Activated CD8-positive, alpha-beta T cell treated with anti-CD3 and anti-CD28 coated beads for 36 hours (primary cell): ENCODE measurements around the gene ADAM33. TPM values are rescaled to one million over a fixed set of nuclear protein-coding genes. Genes with fewer than 3 reads are reported as not detected.
A peak's percentile ranks its signal among the peaks of the same experiment; 100 is the strongest.

Experiments used
- ATAC-seq: fragments of 200-7000 bp; cut with Tn5 transposase; one replicate; pipeline ENCODE4 v1.10.0; 2021; ENCODE audit warnings: mild to moderate bottlenecking, moderate library complexity
- CTCF ChIA-PET: fragments of 350-600 bp; sonication (Branson Sonifier 250); formaldehyde crosslinking; loops from one replicate; lab custom pipeline; 2021; ENCODE audit warnings: antibody characterized with exemption; lab: Charles Lee
- POLR2A ChIA-PET: fragments of 350-600 bp; sonication (Branson Sonifier 250); formaldehyde crosslinking; loops from one replicate; lab custom pipeline; 2021; ENCODE audit warnings: antibody characterized with exemption; lab: Charles Lee
- DNase-seq: peaks from one replicate; pipeline ENCODE4 v3.0.0-alpha.2; 2020
- H3K27ac Mint-ChIP-seq: one replicate; pipeline ENCODE4 v1.8.0; 2021; ENCODE audit warnings: mild to moderate bottlenecking, mixed read lengths
- H3K27me3 Mint-ChIP-seq: one replicate; pipeline ENCODE4 v1.8.0; 2021; ENCODE audit warnings: mixed read lengths
- H3K36me3 Mint-ChIP-seq: one replicate; pipeline ENCODE4 v1.8.0; 2021; ENCODE audit warnings: low read depth, mixed read lengths
- H3K4me1 Mint-ChIP-seq: one replicate; pipeline ENCODE4 v1.8.0; 2021; ENCODE audit warnings: low read depth, mixed read lengths
- H3K4me3 Mint-ChIP-seq: one replicate; pipeline ENCODE4 v1.8.0; 2021; ENCODE audit warnings: mild to moderate bottlenecking, moderate library complexity, mixed read lengths
- H3K9me3 Mint-ChIP-seq: one replicate; pipeline ENCODE4 v1.8.0; 2021; ENCODE audit warnings: mixed read lengths
- intact Hi-C: fragments of 100-400 bp; cut with micrococcal nuclease; formaldehyde crosslinking; loops from one replicate; pipeline ENCODE4 v1.10.0; 2022
- total RNA-seq, 2 experiments: library from RNA; stranded (reverse); gene quantifications; one replicate each; pipeline ENCODE4 v1.2.3, GENCODE V29; 2021
- TF ChIP-seq, protein P1 (sequence below): fragments of 200-600 bp; IDR thresholded peaks from one replicate; pipeline ENCODE4 v1.8.0; 2022; ENCODE audit warnings: antibody characterized with exemption, mild to moderate bottlenecking

The ADAM33 gene
- total RNA-seq, 2 experiments from 2014 or later: not detected

- H3K36me3 Mint-ChIP-seq: no peaks in the 10 kb centered on the region
- TF ChIP-seq, protein P1, sequence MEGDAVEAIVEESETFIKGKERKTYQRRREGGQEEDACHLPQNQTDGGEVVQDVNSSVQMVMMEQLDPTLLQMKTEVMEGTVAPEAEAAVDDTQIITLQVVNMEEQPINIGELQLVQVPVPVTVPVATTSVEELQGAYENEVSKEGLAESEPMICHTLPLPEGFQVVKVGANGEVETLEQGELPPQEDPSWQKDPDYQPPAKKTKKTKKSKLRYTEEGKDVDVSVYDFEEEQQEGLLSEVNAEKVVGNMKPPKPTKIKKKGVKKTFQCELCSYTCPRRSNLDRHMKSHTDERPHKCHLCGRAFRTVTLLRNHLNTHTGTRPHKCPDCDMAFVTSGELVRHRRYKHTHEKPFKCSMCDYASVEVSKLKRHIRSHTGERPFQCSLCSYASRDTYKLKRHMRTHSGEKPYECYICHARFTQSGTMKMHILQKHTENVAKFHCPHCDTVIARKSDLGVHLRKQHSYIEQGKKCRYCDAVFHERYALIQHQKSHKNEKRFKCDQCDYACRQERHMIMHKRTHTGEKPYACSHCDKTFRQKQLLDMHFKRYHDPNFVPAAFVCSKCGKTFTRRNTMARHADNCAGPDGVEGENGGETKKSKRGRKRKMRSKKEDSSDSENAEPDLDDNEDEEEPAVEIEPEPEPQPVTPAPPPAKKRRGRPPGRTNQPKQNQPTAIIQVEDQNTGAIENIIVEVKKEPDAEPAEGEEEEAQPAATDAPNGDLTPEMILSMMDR: no peak
- ChIA-PET CTCF (interaction anchor here (1.0 to 1.4 kb wide), 2 partner anchors 39 to 50 kb away, joined by 3 read pairs; no protein-coding TSS in a partner anchor), POLR2A (interaction anchor here (0.7 to 0.9 kb wide), 2 partner anchors 11 to 205 kb away, joined by 3 read pairs; no protein-coding TSS in a partner anchor)
- peaks cover 40% of the 10 kb centered on the region for H3K27me3 Mint-ChIP-seq
- H3K9me3 Mint-ChIP-seq: no peaks in the 10 kb centered on the region
- ATAC-seq: no peak
- no peak for DNase-seq
- H3K4me1 Mint-ChIP-seq: peaks cover 23% of the 10 kb centered on the region
- H3K27ac Mint-ChIP-seq: no peak overlapping the region
- H3K4me3 Mint-ChIP-seq: no peak overlapping the region
- intact Hi-C loops: no loop called here
Measured at GRCh38 chr20:3661060-3661813, 20.6 kb downstream of the ADAM33 start.

DNA sequence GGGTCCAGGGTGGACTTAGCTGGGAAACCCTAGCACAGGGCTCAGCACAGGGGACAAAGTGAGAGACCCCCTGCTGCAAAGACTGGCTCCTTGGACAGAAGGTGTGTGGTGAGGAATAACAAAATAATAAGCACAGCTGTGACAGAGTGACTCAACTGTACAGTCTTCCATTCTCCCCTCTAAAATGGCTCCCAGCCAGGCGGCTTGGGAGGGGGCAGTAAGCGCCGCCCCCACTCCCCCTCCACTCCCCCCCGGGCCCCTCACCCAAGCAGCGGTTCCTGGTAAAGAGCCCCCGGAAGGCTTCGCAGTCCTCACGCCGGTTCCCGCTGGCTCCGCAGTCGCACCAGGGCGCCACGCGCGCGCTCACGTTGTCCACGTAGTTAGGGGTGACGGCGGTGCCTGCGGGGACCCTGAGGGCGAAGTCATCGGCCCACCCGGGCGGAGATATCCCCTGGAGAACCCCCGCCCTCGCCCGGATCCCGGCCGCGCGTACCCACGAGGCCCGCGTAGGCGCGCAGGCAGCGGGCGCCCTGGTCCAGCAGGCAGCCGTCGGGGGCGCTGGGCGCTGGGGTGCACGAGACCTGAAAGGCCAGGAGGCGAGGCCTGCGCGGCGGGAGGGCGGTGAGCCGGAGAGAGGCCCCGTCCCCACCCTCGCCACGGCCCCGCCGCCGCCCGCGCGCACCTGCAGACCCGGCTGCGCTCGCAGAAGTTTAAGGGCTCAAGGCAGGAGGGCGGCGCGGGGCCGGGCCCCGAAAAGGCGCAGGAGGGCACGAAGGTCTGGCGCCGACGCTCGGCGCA, 21.3 kb downstream of the ADAM33 start:
- no peak for DNase-seq
- ChIA-PET CTCF (interaction anchor here (0.8 to 1.4 kb wide), 2 partner anchors 50 to 194 kb away, joined by 3 read pairs; no protein-coding TSS in a partner anchor), POLR2A (no interaction called here)
- peaks cover 40% of the 10 kb centered on the region for H3K27me3 Mint-ChIP-seq
- H3K36me3 Mint-ChIP-seq: no peaks in the 10 kb centered on the region
- H3K27ac Mint-ChIP-seq: no peak overlapping the region
- H3K4me1 Mint-ChIP-seq: peaks cover 15% of the 10 kb centered on the region
- H3K9me3 Mint-ChIP-seq: no peaks in the 10 kb centered on the region
- TF ChIP-seq, protein P1: no peak
- ATAC-seq: no peak
- no peak overlapping the region for H3K4me3 Mint-ChIP-seq
- intact Hi-C loops: no loop called here

DNA sequence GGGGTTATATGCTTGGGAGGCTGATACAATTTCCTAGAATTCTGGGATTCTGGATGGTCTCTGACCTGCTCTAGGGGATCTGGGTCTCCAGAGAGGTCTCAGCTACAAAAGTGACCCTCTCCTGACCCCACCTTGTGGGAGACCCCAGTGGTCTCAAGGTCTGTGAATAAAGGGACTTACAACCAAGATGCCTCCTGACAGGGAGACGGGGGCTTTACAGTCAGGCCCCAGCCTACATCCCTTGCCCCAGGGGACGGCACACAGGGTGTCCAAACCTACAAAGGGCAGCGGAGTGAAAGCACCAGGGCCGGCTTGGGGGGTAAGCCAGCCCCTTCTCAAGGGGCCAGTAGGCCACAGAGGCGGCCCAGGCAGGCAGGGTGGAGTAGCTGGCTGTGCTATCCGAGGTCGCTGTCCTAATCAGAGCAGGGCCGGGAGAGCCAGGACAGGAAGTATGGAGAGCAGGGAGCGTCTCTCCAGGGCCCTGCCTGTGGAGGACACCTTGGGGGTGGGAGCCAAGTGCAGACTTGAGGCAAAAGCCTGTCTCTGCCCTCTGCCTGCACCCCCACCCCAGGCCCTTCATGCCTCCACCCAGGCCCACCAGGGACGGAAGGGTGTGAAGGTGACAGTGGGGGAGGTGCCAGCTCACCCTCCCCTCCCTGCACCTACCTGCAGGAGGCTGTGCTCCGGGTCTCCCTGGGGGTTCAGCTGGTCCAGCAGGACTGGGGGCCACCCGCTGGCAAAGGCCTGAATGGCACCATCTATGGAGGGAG, 22.1 kb downstream of the ADAM33 start:
- intact Hi-C loops: no loop called here
- Mint-ChIP-seq H3K4me3 (no peak overlapping the region), H3K27me3 (peaks cover 40% of the 10 kb centered on the region), H3K9me3 (no peaks in the 10 kb centered on the region), H3K27ac (no peak overlapping the region), H3K36me3 (no peaks in the 10 kb centered on the region), H3K4me1 (peaks cover 8% of the 10 kb centered on the region)
- TF ChIP-seq, protein P1: no peak
- ATAC-seq: no peak
- DNase-seq: no peak
- CTCF ChIA-PET: interaction anchor here (0.8 to 1.5 kb wide), 3 partner anchors 9 to 195 kb away, joined by 3 to 5 read pairs (median 3); no protein-coding TSS in a partner anchor
- POLR2A ChIA-PET: no interaction called here

DNA sequence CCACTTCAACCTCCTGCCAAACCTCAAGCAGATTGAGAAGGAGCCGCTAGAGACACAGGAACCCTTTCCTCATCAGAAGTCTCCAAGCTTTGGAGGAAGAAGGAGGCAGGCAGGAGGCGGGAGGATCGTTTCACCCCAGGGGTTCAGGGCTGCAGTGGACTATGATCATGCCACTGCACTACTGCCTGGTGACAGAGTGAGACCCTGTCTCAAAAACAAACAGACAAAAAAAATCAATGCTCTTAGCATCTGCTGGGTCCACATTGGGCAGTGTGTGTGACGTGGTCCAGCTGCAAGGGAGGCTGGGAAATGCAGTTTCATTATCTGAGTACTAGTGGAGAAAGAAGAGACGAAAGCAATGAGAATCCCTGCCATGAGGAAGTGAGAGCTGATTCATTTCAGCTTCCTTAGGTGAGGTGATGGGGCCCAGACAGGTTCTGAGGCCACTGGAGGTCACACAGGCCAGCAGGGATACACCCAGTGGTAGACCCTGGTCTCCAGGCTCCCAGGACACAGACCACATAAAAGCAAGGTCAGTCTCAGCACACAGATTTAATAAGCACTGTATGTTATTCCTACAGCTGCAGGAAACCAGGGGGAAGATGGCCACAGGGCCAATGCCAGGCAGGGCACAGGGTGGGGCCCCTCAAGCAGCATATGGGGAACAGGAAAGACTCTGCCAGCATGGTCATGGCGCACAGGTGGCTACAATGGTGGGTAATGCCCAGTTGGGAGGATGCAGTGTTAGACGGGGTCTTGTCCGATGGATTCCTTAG, 22.9 kb downstream of the ADAM33 start:
- H3K27me3 Mint-ChIP-seq: peaks cover 38% of the 10 kb centered on the region
- H3K36me3 Mint-ChIP-seq: no peaks in the 10 kb centered on the region
- peaks cover 6% of the 10 kb centered on the region for H3K4me1 Mint-ChIP-seq
- ChIA-PET CTCF (interaction anchor here (1.1 to 1.5 kb wide), 3 partner anchors 9 to 52 kb away, joined by 3 to 5 read pairs (median 4); no protein-coding TSS in a partner anchor), POLR2A (no interaction called here)
- no peaks in the 10 kb centered on the region for H3K9me3 Mint-ChIP-seq
- TF ChIP-seq, protein P1: no peak
- ATAC-seq (peak; percentile 85), DNase-seq (peak; percentile 64)
- intact Hi-C loops: no loop called here
- no peak overlapping the region for H3K4me3 Mint-ChIP-seq
- H3K27ac Mint-ChIP-seq: no peak overlapping the region
